Hematopoietic multipotent progenitor cell treated with erythropoietin and hydrocortisone succinate and interleukin-3 and kit ligand, for 17 days (in vitro differentiated cells): ENCODE results near the gene ID4.
"Not testable (repeated sequence)": the region's sequence is repeated elsewhere in the genome, so short reads cannot be mapped to it uniquely, and the experiment has no call there.

Source experiments
- DNase-seq: peaks from one replicate; pipeline ENCODE4 v3.0.0-alpha.2; 2015; ENCODE audit warnings: low spot score

Gene ID4

DNA sequence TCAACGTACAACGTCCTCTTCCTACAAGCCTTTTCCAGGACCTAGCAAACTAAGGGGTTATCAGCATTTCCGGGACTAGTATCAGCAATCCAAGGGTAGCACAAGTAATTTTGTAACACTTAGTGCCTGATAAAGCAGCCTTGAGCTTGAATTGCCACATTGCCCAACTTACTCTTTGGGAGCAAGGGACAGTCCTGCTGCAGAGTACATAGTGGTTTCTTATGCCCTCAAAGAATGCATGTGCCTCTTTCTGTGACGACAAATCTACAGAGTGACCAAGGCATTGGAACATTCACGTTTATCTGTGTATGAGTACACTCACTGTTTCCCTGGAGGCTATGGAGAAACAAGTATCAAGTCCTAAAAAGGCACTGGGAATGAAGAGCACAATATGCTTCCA, 3.2 kb upstream of the ID4 start:
- DNase-seq = no peak

DNA sequence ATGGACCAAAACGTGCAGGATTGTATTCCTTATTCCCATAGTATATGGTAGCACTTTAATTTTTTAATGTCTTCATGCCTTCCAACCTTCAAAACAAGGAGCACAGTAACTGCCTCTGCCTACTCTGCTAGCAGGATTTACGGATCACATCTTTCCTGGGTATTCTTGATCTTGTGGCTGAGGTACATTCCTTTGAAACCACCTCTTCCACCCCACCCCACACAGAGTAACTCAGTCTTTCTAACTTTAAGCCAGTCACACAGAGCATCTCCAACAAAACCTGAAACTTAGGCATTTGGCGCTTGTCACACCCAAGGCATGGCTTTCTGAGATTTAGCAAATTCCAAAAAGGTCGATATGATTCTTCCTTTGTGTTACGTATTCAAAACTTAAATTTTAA, 2.3 kb upstream of the ID4 start:
- DNase-seq = no peak

DNA sequence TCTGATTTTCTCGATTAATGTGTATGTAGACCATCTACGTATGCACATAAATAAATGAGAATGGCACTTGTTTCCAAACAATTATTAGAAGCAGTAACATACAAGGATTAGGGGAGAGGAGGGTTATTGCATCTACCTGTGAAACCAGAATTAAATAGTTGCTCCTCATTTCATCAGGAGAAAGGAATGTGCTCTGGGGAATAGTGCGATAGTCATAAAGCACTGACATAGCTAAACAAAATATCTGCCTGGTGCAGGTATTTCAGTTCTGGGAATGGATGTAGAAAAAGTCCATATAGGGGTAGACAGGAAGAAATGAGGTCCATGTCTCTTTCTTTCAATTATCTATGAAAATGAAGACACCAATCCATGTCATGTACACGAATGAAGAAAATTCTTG, 1.6 kb upstream of the ID4 start:
- no peak for DNase-seq

DNA sequence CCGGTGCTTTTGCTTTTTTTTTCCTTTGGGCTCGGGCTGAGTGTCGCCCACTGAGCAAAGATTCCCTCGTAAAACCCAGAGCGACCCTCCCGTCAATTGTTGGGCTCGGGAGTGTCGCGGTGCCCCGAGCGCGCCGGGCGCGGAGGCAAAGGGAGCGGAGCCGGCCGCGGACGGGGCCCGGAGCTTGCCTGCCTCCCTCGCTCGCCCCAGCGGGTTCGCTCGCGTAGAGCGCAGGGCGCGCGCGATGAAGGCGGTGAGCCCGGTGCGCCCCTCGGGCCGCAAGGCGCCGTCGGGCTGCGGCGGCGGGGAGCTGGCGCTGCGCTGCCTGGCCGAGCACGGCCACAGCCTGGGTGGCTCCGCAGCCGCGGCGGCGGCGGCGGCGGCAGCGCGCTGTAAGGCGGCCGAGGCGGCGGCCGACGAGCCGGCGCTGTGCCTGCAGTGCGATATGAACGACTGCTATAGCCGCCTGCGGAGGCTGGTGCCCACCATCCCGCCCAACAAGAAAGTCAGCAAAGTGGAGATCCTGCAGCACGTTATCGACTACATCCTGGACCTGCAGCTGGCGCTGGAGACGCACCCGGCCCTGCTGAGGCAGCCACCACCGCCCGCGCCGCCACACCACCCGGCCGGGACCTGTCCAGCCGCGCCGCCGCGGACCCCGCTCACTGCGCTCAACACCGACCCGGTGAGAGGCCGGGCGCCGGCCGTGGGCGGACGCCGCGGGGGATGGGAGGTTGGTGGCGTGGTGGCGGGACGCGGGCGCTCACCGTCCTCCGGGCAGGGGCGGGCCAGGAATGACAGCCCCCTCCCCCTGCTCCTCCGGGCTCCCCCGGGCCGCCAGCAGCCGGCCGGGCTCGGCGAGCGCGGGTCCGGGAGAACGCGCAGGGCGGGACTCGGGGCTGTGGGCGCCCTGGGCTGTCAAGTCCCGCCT, 606 bp downstream of the ID4 start:
- DNase-seq = no peak

DNA sequence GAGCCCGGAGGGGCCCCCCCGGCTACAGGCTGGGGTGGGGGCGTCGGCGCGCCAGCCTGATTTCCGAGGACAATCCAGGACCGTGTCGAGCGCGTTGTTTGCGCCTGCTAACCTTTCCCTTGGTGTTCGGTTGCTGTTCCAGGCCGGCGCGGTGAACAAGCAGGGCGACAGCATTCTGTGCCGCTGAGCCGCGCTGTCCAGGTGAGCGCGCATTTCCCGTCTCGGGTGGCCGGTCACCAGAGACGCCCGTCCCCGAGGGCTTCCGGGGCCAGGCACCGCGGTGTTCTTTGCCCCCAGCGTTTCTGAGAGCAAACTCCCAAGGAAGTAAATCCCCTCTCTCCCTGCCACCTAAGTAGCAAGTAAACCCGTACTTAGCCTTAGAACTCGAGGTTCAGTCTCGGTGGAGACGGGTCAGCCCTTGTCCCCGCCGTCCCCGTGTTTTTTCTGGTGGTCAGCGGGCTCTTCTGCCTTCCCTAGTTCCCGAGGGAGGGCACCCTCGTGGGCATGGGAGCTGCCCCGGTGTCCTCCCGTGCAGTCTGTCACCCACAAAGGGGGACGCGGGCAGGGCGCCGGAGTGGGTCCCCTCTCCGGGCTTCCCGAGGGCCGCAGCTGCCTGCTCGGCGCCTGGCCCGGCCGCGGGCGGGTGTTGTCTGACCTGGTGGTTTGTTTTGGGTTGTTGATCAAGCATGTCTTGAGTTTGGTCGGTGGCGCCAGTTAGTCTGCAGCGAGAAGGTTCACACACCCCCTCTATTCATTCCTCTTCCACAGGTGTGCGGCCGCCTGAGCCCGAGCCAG, 1.5 kb downstream of the ID4 start:
- no peak for DNase-seq

DNA sequence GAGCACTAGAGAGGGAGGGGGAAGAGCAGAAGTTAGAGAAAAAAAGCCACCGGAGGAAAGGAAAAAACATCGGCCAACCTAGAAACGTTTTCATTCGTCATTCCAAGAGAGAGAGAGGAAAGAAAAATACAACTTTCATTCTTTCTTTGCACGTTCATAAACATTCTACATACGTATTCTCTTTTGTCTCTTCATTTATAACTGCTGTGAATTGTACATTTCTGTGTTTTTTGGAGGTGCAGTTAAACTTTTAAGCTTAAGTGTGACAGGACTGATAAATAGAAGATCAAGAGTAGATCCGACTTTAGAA, 2.0 kb downstream of the ID4 start:
- no peak for DNase-seq

DNA sequence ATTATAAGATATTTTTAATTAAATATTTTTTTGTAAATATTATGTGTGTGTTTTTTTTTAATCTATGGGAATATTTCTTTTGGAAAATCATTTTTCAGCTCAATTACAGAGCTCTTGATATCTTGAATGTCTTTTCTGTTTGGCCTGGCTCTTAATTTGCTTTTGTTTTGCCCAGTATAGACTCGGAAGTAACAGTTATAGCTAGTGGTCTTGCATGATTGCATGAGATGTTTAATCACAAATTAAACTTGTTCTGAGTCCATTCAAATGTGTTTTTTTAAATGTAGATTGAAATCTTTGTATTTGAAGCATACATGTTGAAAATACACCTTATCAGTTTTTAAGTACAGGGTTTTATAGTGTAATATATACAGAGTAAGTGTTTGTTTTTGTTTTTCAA, 2.6 kb downstream of the ID4 start:
- no peak for DNase-seq

DNA sequence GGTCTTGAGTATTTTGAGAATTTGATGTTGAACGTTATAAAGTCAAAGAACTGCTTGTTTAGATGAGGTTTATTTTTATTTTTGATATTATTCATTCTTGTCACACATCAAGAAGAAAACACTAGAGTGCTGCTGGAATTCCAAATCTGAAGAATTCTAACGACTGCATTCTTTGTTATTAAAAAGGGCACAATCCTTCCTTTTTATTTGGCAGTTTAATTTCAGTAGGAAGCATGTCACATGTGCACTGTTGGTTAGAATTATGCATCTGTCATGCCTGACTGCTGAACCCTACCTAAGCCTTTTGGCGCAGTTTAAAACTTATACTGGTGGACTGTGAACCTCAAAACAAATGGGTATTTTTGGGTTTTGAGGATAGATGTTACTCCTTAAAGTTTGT, 4.0 kb downstream of the ID4 start:
- no peak for DNase-seq

DNA sequence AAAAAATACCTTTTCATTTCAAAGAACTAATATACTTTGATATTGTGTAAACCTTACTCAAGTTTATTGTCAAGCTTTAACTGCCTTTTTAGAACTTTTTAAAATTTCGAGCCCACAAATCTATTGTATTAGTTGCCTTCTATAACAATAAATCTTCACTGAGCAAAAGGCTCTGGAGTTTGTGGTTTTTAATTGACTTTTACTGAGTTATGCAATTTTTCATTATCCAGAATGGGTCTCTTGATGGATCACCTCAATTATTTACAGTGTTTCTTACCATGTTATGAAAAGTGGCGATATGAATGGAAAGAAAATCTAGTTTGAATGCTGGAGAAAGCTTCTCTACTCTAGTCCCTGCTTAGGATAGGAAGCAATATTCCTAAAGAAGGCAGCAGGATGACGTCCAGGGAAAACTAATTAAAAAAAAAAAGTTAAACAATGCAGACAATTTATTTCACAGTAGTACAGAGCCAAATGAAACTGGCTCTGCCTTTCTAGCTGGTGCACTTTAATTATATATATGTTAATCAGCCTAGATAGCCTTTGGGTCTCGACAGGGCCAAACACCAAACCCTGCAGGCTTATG, 5.0 kb downstream of the ID4 start:
- DNase-seq = no peak

DNA sequence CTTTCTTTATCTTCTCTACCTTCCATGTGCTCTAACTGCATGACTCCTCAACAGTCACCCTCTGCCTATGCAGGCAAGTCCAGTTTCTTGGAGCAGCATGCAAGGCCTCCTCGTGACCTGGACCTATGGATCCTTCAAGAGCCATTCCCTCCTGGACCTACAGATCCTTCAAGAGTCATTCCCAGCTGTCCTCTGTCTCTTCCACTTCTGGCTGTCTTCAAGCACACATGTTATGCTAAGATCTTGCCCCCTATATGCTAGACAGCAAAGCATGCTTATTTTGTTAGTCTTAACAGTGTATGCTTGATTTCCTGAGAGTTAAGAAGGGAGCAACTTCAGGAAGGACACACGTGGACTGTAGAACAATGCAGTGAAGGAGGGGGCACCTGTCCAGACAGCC, 7.5 kb downstream of the ID4 start:
- no peak for DNase-seq

DNA sequence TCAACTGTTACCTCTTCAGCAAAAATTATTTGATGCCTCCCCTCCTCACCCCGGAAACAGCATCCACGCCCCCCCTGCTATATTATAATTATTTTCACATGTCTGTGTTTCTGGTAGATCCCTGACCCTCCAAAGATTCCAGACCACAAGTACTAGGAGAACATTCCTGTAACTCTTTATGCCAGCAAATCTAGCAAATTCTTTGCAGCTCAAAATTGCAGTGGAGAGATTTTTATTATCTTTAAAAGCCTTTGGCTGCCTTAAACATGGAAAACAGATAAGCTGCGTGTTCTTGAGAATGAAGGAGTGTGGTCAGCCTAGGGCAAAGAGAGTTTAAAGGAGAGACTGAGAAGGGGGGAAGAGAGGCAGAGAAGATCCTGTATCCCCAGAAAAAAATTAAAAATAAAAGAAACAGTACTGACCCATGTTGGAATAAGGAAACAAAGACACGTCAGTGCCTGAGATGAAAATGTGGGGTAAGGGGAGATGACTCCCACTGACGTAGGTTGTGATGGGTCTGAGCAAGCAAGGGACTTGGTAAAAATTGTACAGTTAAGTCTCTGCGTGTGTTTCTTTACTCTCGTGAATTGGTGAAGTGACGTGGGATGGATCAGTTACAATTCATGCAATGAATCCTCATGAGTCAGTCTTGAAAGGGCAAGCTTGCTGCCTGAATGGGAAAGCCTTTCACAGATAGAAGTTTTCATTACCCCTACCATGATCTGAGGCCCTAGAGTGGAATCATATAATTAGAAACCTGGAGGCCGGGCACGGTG, 8.3 kb downstream of the ID4 start:
- no peak for DNase-seq

DNA sequence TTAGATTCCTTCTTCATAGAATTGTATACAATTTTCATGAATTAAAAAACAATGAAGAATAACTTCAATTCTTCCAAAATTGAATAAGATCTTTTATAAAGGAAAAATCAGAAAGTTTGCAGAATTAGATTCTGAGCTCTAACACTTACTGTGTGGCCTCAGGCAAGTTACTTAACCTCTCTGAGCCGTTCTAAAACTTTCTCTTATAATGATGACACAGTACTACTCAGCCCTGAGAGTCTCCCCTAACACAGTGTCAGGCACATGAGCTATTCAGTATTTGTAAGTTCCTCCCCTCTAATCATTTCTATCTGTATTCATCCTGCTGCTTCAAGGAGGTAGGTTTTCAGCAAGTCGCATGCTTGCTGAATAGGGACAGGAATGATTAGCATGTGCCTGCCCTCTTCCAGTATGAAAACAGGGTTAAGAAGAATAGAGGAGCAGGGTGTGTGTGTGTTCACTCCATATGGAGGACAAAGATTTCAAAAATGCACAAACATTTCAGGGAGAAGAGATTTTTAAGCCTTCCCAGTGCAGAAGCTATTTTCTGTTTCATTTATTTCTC, 11.4 kb downstream of the ID4 start:
- DNase-seq = no peak

DNA sequence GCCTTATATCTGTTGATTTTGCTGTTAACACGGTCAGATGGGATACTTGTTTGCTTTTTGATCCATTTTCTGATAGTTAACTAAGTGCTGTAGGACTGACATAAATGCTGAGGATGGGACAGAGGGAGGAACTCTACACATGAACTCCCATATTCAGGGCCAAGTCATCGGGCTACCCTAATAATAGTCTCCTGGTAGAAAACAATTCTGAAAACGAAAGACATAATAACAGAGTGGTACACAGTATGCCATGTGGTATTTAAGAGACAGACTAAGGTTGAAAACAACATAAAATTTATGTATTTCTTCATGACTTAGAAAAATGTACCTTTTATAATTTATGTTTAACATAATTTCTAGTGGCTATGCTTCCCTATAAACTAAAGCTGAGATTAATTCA, 12.0 kb downstream of the ID4 start:
- no peak for DNase-seq

DNA sequence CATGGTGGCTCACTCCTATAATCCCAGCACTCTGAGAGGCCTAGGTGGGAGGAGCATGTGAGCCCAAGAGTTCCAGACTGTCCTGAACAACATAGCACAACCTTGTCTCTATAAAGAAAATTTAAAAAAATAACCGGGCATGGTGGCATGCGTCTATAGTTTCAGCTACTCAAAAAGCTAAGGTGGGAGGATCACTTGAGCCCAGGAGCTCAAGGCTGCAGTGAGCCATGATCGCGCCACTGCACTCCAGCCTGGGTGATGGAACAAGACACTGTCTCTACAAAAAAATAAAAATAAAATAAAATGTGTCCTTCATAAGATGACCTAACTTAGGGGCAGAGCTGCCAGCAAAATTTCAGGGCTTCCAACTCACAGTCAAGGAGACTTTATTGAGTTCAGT, 12.6 kb downstream of the ID4 start:
- DNase-seq = no peak

DNA sequence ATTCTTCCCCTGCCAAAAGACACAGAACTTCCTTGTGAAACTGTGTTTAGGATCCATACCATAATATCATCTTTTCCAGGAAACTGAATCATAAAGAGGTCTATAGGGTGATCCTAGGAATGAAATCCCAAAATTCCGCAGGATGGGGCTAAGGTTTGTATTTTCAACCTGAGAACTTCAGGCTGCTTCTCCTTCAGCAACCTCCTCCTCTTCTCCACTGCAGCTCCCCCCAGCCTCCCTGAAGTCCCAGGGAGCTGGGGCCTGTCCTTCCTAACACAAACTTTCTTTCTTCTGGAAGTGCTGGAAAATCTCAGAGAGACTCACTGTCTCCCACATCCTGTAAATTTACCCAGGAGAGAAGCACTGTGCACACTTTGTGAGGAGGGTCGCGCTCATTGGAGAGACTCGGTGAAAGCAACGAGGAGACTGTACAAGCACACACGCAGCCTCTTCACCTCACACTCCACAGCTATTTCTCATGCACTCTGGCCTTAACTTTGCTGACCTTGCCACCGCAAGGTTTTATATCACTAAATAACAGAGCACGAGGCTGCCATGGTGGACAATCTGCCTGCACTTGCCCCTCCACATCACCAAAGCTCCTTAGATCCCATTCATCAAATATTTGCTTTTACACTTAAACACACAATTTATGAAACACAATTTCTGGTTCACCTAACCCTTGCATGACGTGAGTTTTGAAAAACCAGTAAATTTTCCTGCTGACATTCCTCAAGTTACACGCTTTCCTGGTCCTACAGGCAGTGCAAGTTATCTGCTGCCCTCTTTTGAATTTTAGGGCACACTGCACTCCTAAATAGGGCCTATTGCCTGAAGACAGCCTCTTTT, 14.3 kb downstream of the ID4 start:
- DNase-seq = no peak

DNA sequence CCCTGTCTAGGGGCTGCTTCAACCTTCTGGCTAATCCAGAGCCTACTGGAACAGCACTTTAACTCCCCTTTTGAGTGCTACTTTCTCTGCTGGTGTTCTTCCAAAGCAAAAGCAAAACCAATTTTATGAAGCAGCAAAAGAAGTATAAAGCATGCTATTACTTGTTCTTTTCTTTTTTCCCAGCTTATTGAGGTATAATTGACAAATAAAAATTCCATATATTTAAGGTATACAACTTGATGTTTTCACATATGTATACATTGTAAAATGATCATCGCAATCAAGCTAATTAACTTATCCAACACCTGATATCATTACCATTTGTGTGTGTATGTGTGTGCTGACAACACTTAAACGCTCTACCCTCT, 14.9 kb downstream of the ID4 start:
- DNase-seq = no peak

DNA sequence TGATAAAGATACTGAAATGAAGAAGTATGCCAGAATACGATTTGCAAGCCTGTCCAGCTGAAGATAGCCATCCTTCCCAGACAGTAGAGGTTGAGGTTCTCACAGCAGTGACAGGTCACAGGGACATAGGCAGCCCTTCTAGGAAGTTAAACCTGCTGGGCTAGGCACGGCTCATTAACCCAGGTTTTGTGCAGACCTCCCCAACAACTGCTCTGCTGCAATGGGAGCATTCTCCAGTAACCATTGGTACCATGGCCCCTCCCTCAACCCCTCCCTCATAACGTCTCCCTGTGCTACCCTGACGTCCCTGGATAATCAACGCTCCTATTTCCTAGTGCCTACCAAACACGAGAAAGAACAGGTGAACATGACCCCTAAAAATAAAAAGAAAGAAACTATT, 15.8 kb downstream of the ID4 start:
- DNase-seq = no peak

DNA sequence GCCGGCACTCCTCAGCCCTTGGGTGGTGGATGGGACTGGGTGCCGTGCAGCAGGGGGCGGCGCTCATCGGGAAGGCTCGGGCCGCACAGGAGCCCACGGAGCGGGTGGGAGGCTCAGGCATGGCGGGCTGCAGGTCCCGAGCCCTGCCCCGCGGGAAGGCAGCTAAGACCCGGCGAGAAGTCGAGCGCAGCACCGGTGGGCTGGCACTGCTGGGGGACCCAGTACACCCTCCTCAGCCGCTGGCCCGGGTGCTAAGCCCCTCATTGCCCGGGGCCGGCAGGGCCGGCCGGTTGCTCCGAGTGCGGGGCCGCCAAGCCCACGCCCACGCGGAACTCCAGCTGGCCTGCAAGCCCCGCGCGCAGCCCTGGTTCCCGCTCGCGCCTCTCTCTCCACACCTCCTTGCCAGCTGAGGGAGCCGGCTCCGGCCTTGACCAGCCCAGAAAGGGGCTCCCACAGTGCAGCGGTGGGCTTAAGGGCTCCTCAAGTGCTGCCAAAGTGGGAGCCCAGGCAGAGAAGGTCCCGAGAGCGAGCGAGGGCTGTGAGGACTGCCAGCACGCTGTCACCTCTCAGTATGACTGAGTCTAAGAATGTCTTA, 17.3 kb downstream of the ID4 start:
- DNase-seq = not testable (repeated sequence)

DNA sequence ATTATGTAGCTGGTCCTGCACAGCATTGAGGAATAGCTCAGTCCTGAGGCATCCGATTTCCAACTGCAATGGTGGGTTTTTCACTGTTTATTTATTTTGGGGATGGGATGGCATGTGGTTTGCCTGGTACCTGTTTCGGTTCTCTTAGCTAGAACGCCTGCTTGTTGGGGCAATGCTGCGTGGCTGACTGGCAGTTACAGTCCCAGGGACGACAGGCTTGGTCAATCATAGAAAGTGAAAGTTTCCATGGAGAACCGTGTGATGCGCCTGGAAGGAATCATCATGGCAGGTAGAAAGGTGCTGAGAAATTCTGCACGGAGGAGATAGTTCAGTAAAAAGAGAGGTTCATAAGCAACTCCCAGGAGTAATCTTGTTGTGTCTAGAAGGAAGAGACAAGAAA, 18.4 kb downstream of the ID4 start:
- no peak for DNase-seq

DNA sequence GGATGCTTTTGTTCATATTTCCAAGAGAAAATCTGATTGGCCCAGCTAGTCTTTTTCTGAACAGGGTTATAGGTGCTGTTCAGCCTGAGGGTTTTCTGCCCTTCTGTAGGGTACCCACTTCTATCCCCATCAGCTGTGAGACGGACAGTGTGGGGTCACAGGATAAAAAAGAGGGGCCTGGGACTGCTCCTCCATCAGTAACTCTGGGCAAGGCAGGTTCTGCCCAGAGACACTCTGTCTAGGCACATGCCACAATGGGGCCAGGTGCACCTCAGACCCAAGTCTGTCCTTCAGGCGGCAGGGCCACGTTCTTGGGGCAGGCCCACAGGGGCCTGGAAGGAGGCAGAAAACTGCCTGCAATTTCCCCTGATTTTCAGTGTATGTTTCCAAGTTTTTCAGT, 20.0 kb downstream of the ID4 start:
- no peak for DNase-seq

DNA sequence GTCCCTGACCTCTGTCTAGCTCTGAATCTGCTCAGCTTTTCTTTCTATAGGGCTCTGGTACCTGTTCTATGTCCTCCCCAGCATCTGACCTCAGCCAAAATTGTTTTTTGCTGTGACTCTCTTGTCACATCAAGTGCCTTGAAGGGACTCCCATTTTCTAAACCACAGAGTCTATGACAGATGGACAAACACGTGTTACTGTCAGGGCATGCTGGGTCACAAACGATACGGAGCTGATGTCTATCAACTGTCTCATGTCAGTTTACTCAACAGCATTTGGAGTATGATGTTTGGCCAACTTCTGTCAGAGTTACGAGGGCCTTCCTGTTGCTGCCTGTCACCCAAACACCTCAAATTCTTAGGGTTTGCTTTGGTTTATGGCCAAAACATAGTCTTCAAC, 20.5 kb downstream of the ID4 start:
- DNase-seq = no peak
